H7 (cell line): ENCODE results near the gene TLR5. TPM values are rescaled to one million over a fixed set of nuclear protein-coding genes. Genes with fewer than 3 reads are reported as not detected.
"Not testable (repeated sequence)": the region's sequence is repeated elsewhere in the genome, so short reads cannot be mapped to it uniquely, and the experiment has no call there.

Source experiments
- DNase-seq: peaks from one replicate; pipeline ENCODE4 v3.0.0; 2012
- H3K27me3 ChIP-seq: 2 replicates; pipeline ENCODE4 v1.6.0; 2011; ENCODE audit warnings: mild to moderate bottlenecking, low read length; ENCODE audit not compliant: control insufficient read depth, insufficient read depth
- H3K36me3 ChIP-seq: replicated peaks from 2 replicates; pipeline ENCODE4 v1.5.1; 2011; ENCODE audit warnings: low read length; ENCODE audit not compliant: control insufficient read depth, insufficient read depth
- H3K4me3 ChIP-seq: 2 replicates; pipeline ENCODE4 v1.5.1; 2011; ENCODE audit warnings: low read depth, mild to moderate bottlenecking, control low read depth, low read length, moderate library complexity; ENCODE audit not compliant: insufficient read depth
- total RNA-seq: library from RNA; depleted of rRNA; stranded (reverse); fragments of >200 nt; shearing (Covaris generic); gene quantifications from 2 replicates; pipeline ENCODE4 v1.2.3, GENCODE V29; 2014

TLR5 gene
- total RNA-seq, 1 experiment from 2014 or later, result 0.17 TPM

DNA sequence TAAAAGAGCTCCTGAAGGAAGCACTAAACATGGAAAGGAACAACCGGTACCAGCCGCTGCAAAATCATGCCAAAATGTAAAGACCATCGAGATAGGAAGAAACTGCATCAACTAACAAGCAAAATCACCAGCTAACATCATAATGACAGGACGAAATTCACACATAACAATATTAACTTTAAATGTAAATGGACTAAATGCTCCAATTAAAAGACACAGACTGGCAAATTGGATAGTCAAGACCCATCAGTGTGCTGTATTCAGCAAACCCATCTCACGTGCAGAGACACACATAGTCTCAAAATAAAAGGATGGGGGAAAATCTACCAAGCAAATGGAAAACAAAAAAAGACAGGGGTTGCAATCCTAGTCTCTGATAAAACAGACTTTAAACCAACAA, 26.4 kb upstream of the TLR5 start:
- not testable (repeated sequence) for H3K27me3 ChIP-seq, H3K4me3 ChIP-seq, H3K36me3 ChIP-seq, DNase-seq

- no peaks in the 10 kb centered on the region; the same call in 1 of the 2 replicates for H3K27me3 ChIP-seq
- H3K36me3 ChIP-seq, result no peaks in the 10 kb centered on the region
- peak; percentile 41 for DNase-seq
Measured at GRCh38 chr1:223161321-223161720, 18.3 kb upstream of the TLR5 start.

GRCh38 chr1:223156343-223156742, 13.3 kb upstream of the TLR5 start:
- Histone ChIP-seq H3K4me3 (no peak overlapping the region), H3K27me3 (no peaks in the 10 kb centered on the region; the same call in 1 of the 2 replicates), H3K36me3 (no peaks in the 10 kb centered on the region)
- DNase-seq, result no peak

More at GRCh38 chr1:223161321-223161720, 18.3 kb upstream of the TLR5 start:
- no peak overlapping the region for H3K4me3 ChIP-seq

GRCh38 chr1:223155153-223155552, 12.1 kb upstream of the TLR5 start:
- DNase-seq, result no peak
- H3K4me3 ChIP-seq, result no peak overlapping the region
- no peaks in the 10 kb centered on the region; the same call in 1 of the 2 replicates for H3K27me3 ChIP-seq
- no peaks in the 10 kb centered on the region for H3K36me3 ChIP-seq

- DNase-seq, result no peak
- no peak overlapping the region for H3K4me3 ChIP-seq
- H3K27me3 ChIP-seq, result no peaks in the 10 kb centered on the region; the same call in 1 of the 2 replicates
- no peaks in the 10 kb centered on the region for H3K36me3 ChIP-seq
Measured at GRCh38 chr1:223153177-223154119, 10.4 kb upstream of the TLR5 start.

DNA sequence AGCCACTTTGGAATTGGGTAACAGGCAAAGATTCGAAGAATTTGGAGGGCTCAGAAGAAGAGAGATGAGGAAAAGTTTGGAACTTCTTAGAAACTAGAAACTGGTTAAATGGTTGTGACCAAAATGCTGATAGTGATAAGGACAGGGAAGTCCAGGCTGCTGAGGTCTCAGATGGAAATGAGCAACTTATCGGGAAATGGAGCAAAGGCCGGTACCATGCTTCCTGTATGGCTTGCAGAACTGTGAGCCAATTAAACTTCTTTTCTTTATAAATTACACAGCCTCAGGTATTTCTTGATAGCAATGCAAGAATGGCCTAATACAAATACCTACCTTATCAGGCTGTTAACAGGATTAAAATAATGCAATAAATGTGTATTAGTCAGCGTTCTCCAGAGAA, 9.4 kb upstream of the TLR5 start:
- H3K4me3 ChIP-seq, result no peak overlapping the region
- no peak for DNase-seq
- H3K27me3 ChIP-seq, result no peaks in the 10 kb centered on the region; the same call in 1 of the 2 replicates
- no peaks in the 10 kb centered on the region for H3K36me3 ChIP-seq

- no peak for DNase-seq
- Histone ChIP-seq H3K27me3 (no peaks in the 10 kb centered on the region), H3K36me3 (no peaks in the 10 kb centered on the region), H3K4me3 (no peak overlapping the region)
Measured at GRCh38 chr1:223150443-223150842, 7.4 kb upstream of the TLR5 start.

- Histone ChIP-seq H3K4me3 (no peak overlapping the region), H3K27me3 (peaks cover 7% of the 10 kb centered on the region; the same call in 1 of the 2 replicates), H3K36me3 (no peaks in the 10 kb centered on the region)
- no peak for DNase-seq
Measured at GRCh38 chr1:223147873-223148272, 4.8 kb upstream of the TLR5 start.

DNA sequence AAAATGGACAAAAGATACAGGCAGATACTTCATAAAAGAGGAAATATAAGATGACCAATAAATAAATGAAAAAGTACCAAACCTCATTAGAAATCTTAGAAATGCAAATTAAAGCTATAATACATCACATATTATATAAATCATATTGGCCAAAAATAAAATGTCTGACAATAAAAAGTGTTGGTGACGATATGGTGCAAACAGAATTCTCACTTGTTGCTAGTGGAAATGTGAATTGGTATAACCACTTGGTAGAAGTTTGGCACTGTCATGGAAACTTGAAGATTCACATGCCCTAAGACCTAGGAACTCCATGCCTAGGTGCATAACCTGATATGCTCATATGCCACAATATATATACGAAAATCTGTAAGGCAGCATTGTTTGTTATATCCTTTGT, 4.4 kb upstream of the TLR5 start:
- DNase-seq, result no peak
- H3K27me3 ChIP-seq, result peaks cover 11% of the 10 kb centered on the region
- no peak overlapping the region for H3K4me3 ChIP-seq
- no peaks in the 10 kb centered on the region for H3K36me3 ChIP-seq

DNA sequence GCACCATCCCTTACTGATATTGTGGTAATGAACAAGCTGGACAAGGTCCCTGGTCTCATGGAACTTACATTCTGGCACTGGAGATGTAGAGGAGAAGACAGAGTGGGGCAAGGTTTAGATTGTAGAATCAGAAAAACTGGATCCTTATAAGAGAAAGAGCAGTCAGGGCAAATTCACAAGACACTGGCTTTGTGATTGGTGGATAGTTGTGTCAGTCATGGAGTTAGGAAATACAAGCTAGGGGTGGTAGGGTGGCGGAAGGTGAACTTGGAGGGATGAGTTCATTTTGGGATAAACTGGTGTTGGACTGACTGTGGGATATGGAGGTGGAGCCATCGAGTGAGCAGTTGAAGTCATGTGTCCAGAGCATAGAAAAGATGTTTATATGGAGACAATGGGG, 3.7 kb upstream of the TLR5 start:
- no peak for DNase-seq
- Histone ChIP-seq H3K36me3 (no peaks in the 10 kb centered on the region), H3K27me3 (peaks cover 17% of the 10 kb centered on the region), H3K4me3 (no peak overlapping the region)

DNA sequence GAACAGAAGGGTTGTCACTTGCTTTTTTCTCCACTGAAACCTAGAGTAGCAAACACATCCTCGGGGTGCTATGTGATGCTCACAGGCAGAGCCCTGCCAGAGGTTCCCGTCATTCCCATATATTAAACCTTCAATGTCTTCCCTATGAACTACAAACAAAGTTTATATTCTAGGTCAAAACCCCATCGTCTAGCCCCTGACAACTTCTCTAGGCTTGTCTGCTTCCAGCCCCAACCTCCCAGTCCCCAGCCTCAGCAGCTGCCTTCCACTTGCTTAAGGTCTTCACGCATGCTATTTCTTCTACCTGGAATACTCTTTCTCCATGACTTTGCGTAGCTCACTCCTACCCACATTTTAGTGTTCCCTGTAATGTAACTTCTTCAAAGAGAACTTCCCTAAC, 1.9 kb upstream of the TLR5 start:
- DNase-seq, result no peak
- H3K36me3 ChIP-seq, result no peaks in the 10 kb centered on the region
- no peak overlapping the region for H3K4me3 ChIP-seq
- peaks cover 20% of the 10 kb centered on the region for H3K27me3 ChIP-seq

GRCh38 chr1:223144431-223144830, 1.4 kb upstream of the TLR5 start:
- DNase-seq, result no peak
- H3K4me3 ChIP-seq, result no peak overlapping the region
- peaks cover 20% of the 10 kb centered on the region for H3K27me3 ChIP-seq
- no peaks in the 10 kb centered on the region for H3K36me3 ChIP-seq

DNA sequence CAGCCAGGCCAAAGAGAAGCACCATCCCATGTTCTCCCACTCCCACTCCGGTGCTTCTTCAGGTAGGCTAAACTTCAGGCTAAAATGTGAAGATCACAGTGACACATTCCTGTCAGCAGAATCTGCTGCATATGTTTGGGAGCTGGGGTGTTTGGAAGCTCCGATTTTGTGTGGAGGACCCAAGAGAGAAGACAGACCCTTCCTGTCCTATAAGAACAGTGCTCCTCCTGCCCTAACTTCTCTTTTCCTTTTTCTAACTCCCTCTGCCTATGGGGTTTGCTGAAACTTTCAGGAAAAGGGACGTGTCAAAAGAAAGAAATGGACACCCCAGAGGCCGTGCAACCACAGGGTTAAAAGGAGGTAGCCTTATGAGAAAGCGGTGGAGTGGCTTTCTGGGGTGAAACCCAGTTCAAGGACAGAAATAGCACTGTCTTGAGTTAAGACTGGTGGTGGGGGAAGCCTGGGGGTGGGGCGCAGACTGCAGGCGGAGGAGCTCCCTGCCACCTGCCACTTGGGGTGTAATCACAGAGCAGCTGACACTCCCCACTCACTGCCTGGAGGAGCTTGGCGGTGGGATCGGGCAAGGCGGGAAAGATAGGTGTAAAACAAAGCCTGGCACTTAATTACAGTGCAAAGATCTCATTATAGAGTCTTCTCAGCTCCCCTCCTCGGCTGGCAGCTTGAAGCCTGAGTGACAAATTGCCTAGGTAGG, 645 bp upstream of the TLR5 start:
- no peak for DNase-seq
- Histone ChIP-seq H3K4me3 (peak overlapping the region; percentile 62), H3K27me3 (peaks cover 20% of the 10 kb centered on the region)

DNA sequence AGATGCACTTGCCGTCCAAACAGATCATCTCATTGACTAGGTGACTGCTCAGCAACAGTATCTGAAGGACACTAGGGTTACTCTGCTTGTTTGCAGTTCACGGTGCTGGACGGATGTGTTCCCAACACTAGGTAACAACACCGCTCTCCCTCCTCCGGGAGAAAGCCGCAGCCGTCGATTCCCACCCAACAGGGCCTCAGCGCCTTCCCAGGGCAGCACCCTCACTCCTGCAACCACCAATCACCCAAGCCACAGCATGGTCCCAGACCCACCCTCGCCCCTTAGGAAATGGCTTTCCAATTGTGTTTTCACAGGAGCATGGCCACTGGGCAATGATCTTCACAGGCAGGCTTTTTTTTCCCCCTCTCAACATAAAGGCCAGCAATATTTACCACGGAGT, 779 bp downstream of the TLR5 start:
- no peak for DNase-seq
- Histone ChIP-seq H3K4me3 (peak overlapping the region; percentile 62), H3K36me3 (no peaks in the 10 kb centered on the region), H3K27me3 (peaks cover 20% of the 10 kb centered on the region)

More for the DNA sequence above, 645 bp upstream of the TLR5 start:
- no peaks in the 10 kb centered on the region for H3K36me3 ChIP-seq
